Ectodermal cell (in vitro differentiated cells): ENCODE measurements around the gene NRP2.

Experiments
- H3K27ac ChIP-seq: 2 replicates; pipeline ENCODE4 v1.7.0; 2013; ENCODE audit warnings: mild to moderate bottlenecking, low read depth, low read length; ENCODE audit not compliant: insufficient read depth, poor library complexity, severe bottlenecking
- H3K27me3 ChIP-seq: 2 replicates; pipeline ENCODE4 v1.7.0; 2013; ENCODE audit warnings: mild to moderate bottlenecking, low read length; ENCODE audit not compliant: insufficient read depth, control insufficient read depth, poor library complexity, severe bottlenecking
- H3K36me3 ChIP-seq: one replicate; pipeline ENCODE4 v1.7.0; 2013; ENCODE audit warnings: low read length; ENCODE audit not compliant: control insufficient read depth, insufficient read depth
- H3K4me1 ChIP-seq: one replicate; pipeline ENCODE4 v1.7.0; 2013; ENCODE audit warnings: low read length; ENCODE audit not compliant: control insufficient read depth, insufficient read depth
- H3K4me3 ChIP-seq: 2 replicates; pipeline ENCODE4 v1.7.0; 2013; ENCODE audit warnings: low read depth, low read length, control low read depth; ENCODE audit not compliant: insufficient read depth
- H3K9me3 ChIP-seq: 2 replicates; pipeline ENCODE4 v1.7.0; 2013; ENCODE audit warnings: mild to moderate bottlenecking, low read length, moderate library complexity; ENCODE audit not compliant: control insufficient read depth
- WGBS, 2 experiments: methylation state at CpG; one replicate each; pipeline ENCODE4 v1.1.7; 2013; ENCODE audit warnings: missing lambda C conversion rate in 2 of 2; 5-methylcytosine and 5-hydroxymethylcytosine counted together

Gene NRP2

DNA sequence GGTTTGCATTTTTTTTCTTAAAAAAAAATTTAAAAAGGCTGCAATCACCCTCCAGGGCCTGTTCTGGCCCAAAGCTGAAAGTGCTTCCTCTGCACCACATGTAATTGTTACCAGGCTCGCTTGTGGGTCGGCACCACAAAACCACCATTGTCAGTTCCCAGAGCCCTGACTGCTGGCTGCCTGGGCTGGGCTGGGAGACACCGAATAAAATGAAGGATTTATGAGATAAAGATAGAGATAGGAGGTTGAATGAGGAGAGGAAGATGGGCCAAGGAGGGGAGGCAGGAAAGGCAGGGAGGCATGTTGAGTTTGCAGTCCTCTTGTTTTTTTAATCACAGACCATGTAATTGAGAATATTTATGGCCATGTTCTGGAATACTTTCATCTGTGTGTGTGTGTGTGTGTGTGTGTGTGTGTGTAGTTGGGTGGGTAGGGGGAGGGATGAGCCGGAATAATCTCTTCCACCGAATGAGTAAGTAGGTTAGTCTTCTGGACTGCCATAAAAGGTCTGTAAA, 14.7 kb downstream of the NRP2 start:
- Histone ChIP-seq H3K4me3 (no peak overlapping the region), H3K27me3 (no peaks in the 10 kb centered on the region), H3K27ac (no peak overlapping the region), H3K36me3 (peaks cover 9% of the 10 kb centered on the region), H3K4me1 (peaks cover 60% of the 10 kb centered on the region), H3K9me3 (no peaks in the 10 kb centered on the region)
- 87 to 93% methylated on average over 5 of the region's 5 CpGs for WGBS, 2 experiments

DNA sequence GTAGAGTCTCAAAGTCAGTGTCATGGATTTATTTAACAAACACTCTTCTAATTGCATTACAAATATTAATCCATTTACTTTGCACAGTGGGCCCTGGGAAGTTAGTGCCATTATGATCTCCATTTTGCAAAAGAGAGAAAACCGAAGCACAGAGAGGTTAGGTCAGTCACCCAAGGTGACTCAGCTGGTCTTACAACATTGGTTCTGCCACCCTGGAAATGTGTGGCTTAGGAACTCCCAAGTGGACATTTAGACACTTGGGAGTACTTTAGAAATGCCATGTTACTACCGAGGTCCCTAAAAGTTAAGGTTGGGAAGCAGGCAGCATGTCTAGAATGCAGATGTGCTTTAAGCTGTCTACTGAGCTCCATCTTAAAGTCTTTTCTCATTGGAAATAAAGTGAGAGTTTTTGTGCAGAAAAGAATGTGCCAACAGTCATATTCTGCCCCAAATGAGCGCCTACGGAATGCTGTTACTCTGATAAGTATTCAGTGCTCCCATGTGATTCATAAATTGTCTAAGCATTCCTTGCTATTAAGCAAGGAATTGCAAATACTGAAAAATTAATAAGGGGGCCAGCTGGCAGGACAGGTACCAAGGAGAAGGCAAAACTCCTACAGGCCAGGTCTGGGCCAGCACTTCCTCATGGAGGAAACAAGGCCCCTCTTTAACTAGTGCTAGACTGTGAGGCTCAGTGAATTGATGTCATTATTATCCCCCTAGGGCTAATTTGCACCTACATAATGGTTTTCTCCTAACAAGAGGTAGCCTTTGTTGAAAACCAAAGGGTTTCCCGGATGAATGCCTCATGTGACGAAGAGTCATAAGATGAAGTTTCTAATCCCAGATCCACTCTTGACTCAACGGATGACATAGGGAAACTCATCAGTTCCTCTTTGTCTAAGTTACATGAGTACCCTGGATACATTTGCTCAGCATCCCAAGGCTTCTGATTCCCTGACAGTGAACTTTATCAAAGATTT, 16.3 kb downstream of the NRP2 start:
- Histone ChIP-seq H3K36me3 (peaks cover 9% of the 10 kb centered on the region), H3K27ac (no peak overlapping the region), H3K4me3 (no peak overlapping the region), H3K4me1 (peaks cover 61% of the 10 kb centered on the region), H3K9me3 (no peaks in the 10 kb centered on the region), H3K27me3 (no peaks in the 10 kb centered on the region)
- 67 to 72% methylated on average over 7 of the region's 7 CpGs for WGBS, 2 experiments

DNA sequence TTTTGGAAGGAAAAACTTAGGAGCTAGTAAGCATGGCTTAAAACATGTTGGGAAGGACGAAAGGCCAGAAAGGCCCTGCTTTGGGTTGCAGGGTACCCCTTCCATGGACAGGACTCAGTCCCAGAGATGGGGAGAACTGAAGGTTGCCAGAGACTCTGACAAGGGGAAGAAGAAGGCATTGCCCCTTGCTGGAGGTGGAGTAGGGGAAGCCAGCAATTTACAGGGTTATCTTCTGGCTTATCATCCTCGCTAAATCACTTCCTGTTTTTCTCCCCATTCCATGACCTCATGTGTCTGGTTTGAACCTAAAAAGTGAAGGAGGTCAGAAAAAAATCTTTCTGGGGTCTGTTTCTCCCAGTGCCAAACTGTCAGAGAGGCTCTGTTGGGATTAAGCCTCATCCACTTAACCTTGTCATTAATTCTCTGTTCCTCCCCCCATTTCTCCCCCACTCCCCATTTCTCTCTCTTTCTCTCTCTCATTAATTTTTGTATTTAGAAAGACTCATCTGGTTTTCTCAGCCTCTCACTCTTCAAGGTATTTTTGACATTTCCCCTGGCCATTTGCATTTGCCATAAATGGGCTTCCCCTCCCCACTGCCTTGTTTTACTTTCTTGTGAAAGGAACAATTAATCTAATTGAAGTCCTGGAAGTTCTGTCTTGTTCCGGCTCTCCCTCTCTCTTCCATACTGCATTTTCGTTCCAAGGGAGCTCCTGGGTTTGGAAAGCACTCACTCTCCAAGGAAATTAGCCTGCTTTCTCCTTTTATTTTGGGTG, 17.4 kb downstream of the NRP2 start:
- Histone ChIP-seq H3K4me3 (no peak overlapping the region), H3K4me1 (peaks cover 66% of the 10 kb centered on the region), H3K9me3 (no peaks in the 10 kb centered on the region), H3K36me3 (peaks cover 9% of the 10 kb centered on the region), H3K27ac (no peak overlapping the region), H3K27me3 (no peaks in the 10 kb centered on the region)
- WGBS, 2 experiments: 74 to 80% methylated on average over 4 of the region's 4 CpGs

DNA sequence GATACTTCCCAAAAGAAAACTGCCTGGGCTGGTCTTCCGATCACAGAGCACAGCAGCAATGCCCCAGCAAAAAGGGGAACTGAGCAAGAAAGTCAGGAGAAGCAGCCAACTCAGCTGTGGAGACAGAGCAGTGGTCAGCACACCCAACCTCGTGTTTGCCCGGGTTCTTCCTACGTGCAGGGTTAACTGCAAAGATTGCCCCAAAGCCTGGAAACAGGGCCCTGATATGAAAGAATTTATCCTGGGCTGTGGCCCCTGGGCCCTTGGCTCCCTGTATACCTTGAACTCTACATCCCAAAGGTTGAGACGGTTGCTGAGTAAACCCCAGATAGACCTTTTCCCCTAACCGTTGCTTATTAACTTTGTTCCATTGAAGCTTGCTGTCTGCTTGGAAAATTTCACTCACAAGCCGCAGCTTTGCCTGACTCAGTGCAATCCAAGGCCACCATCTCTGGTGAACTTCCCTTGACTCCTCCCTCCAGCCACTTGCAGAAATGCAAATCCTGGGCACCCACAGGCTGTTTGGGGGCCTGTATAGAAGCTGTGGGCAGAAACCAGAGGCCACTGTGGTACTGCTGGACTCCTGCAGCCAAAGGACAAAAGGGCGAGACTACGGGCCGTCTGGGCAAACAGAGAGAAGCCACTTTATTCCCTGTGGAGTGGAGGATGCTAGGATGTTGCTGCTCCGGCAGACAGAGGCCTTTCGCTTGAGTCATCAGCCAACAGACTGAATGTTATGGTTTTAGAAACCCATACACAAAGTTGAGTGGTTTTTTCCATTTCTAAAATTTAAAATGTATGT, 18.2 kb downstream of the NRP2 start:
- peaks cover 9% of the 10 kb centered on the region for H3K36me3 ChIP-seq
- H3K4me1 ChIP-seq: peaks cover 59% of the 10 kb centered on the region
- no peak overlapping the region for H3K4me3 ChIP-seq
- no peaks in the 10 kb centered on the region for H3K9me3 ChIP-seq
- no peaks in the 10 kb centered on the region for H3K27me3 ChIP-seq
- WGBS, 2 experiments: 55 to 58% methylated on average over 12 of the region's 12 CpGs
- H3K27ac ChIP-seq: no peak overlapping the region

DNA sequence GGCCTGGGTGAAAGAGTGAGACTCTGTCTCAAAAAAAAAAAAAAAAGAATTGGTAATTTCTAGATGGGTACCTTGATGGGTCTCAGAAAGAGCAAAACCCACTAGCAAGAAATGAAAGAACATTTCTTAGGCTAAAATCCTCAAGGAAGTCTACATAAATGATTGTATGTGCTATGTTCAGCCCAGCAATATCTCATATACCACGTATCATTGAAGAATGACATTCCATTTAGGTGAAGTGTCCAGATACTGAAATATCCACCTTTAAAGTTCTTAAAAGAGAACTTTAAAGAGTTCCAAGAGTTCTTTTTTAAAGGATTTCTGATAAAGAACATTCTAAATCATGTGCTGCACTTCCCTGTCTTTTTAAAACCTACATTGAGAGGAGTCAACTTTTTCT, 19.2 kb downstream of the NRP2 start:
- Histone ChIP-seq H3K4me3 (no peak overlapping the region), H3K4me1 (peaks cover 57% of the 10 kb centered on the region), H3K27me3 (no peaks in the 10 kb centered on the region), H3K9me3 (no peaks in the 10 kb centered on the region), H3K36me3 (peaks cover 9% of the 10 kb centered on the region), H3K27ac (no peak overlapping the region)
- WGBS, 2 experiments: 88 to 91% methylated on average over 1 of the region's 1 CpG

DNA sequence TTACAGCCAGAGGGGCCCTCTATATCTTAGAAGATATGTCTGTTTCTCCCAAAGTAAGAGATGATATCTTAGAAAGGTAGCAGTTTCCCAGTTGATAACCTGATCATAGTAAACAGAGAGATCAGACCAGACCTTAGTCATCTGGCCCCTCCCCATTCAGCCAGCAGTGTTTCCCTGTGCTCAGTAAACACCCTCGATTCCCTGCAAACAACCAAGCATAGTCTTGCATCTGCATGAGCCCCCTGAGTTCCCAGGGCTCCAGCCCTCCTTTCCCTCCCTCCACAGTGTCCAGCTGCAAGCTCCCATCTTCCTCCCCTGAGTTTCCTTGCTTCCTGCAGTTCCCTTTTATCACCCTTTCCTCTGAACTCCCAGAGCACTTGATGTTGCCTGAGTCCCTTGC, 20.3 kb downstream of the NRP2 start:
- Histone ChIP-seq H3K27me3 (no peaks in the 10 kb centered on the region), H3K4me1 (peaks cover 61% of the 10 kb centered on the region), H3K27ac (no peak overlapping the region), H3K9me3 (no peaks in the 10 kb centered on the region), H3K36me3 (peaks cover 10% of the 10 kb centered on the region), H3K4me3 (no peak overlapping the region)
- WGBS, 2 experiments: 60 to 69% methylated on average over 1 of the region's 1 CpG

DNA sequence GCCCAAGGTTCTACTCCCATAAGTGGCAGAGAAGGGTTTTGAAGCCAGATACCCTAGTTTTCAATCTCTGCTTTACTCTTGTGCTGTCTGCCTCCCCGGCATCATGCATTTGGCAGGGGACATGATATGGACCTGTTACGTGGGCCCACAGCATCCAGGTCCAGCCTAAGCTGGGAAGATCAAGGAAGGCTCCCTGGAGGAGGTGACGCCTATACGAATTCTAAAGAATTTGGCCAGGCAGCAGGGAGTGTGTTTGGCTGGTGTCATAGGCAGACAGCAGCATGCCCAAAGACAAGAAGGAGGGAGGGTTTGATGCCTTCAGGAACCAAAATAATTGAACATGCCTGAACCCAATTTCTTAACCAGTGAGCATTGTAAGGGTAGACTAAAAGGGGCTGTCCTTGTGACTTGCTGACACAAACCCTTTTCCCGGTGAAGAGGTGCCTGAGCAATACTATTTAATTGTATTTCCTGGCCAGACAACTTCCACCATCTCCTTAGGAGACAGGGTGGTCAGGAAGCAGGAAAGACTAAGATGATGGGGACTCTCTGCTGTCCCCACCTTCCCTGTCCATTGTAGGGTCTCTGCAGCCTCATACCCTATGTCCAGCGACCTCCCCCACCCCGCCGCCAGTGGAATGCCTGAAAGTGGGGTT, 21.3 kb downstream of the NRP2 start:
- Histone ChIP-seq H3K4me3 (no peak overlapping the region), H3K27ac (no peak overlapping the region), H3K4me1 (peaks cover 54% of the 10 kb centered on the region), H3K27me3 (no peaks in the 10 kb centered on the region), H3K9me3 (no peaks in the 10 kb centered on the region), H3K36me3 (peaks cover 8% of the 10 kb centered on the region)
- 90 to 93% methylated on average over 8 of the region's 8 CpGs for WGBS, 2 experiments

DNA sequence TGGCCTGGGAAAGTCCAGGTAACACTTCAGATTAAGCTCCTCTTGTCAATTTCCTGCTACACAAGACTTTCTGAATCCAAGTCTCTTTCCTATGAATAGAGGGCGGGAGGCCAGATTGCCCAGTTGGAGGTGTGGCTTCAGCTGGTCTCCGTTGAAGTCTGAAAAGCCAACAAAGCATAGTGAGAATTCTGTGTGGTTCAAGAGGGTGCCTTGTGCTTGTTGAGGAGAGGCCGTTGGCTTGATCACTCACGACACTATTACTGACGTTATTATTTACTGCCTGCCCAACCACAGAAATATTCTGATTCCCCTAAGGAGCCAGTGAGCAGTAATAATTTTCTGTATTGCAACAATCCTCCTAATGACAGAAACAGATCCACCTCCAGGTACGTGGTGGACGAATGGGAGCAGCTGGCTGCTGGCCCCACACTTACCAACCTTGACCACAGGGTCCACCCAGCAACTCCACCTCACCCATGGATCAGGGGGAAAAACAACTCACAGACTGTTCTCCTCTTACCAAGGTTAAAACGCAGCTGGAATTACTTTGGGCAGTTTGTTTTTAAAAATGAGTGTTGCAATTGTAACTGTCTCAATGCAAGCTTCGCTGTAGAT, 21.9 kb downstream of the NRP2 start:
- Histone ChIP-seq H3K9me3 (no peaks in the 10 kb centered on the region), H3K36me3 (peaks cover 7% of the 10 kb centered on the region), H3K27me3 (no peaks in the 10 kb centered on the region), H3K4me1 (peaks cover 50% of the 10 kb centered on the region), H3K4me3 (no peak overlapping the region), H3K27ac (no peak overlapping the region)
- 83 to 84% methylated on average over 8 to 9 of the region's 9 CpGs for WGBS, 2 experiments
